BLaER1 (cell line): ENCODE data around the gene CCAR1.
"Not testable (repeated sequence)": the region's sequence is repeated elsewhere in the genome, so short reads cannot be mapped to it uniquely, and the experiment has no call there.

Experiments used
- H3K27ac ChIP-seq: shearing (Covaris generic); formaldehyde crosslinking; 2 replicates; pipeline ENCODE4 v1.8.1; 2022
- H3K27me3 ChIP-seq: shearing (Covaris generic); formaldehyde crosslinking; 2 replicates; pipeline ENCODE4 v1.8.1; 2022
- H3K36me3 ChIP-seq: shearing (Covaris generic); formaldehyde crosslinking; 2 replicates; pipeline ENCODE4 v1.8.1; 2022
- H3K4me1 ChIP-seq: shearing (Covaris generic); formaldehyde crosslinking; 2 replicates; pipeline ENCODE4 v1.8.1; 2022
- H3K4me2 ChIP-seq: shearing (Covaris generic); formaldehyde crosslinking; 2 replicates; pipeline ENCODE4 v1.8.1; 2022
- H3K4me3 ChIP-seq: shearing (Covaris generic); formaldehyde crosslinking; 2 replicates; pipeline ENCODE4 v1.8.1; 2022
- H3K9ac ChIP-seq: shearing (Covaris generic); formaldehyde crosslinking; 2 replicates; pipeline ENCODE4 v1.8.1; 2022
- H3K9me3 ChIP-seq: shearing (Covaris generic); formaldehyde crosslinking; 2 replicates; pipeline ENCODE4 v1.8.1; 2022
- H4K20me1 ChIP-seq: shearing (Covaris generic); formaldehyde crosslinking; 2 replicates; pipeline ENCODE4 v1.8.1; 2022
- Cebpa-rat ChIP-seq: shearing (Covaris generic); IDR thresholded peaks from 2 replicates; pipeline ENCODE4 v1.8.1; 2022

Gene CCAR1

DNA sequence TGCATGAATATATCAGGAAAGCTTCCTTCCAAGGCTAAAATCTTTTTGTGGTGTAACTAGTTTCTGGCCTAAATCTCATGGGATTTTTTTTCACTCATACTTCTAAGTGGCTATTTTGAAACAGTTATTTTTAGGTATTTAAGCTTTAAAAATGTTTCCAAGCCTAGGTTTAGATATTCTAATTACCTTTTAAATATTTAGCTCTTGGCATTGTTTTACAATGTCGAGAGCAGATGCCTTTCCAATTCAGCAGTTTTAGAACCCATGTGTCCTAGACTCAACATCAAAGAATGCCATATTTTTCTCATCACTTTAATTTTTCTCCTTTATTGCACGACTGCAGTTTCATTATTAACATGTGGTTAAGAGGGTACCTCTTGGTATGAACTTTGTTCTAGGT, 79.2 kb downstream of the CCAR1 start:
- H3K4me2 ChIP-seq = peak overlapping the region; percentile 61

GRCh38 chr10:68804692-68805091, 83.7 kb downstream of the CCAR1 start:
- Histone ChIP-seq H3K4me1 (peaks cover 9% of the 10 kb centered on the region), H3K4me3 (no peak overlapping the region), H4K20me1 (no peaks in the 10 kb centered on the region), H3K9me3 (no peaks in the 10 kb centered on the region), H3K36me3 (peaks cover 7% of the 10 kb centered on the region; the same call in 1 of the 2 replicates), H3K4me2 (no peak overlapping the region), H3K27ac (no peak overlapping the region), H3K27me3 (no peaks in the 10 kb centered on the region), H3K9ac (no peak overlapping the region)
- TF ChIP-seq Cebpa-rat = no peak

More for the DNA sequence above, 79.2 kb downstream of the CCAR1 start:
- Histone ChIP-seq H3K4me1 (peaks cover 44% of the 10 kb centered on the region), H3K9me3 (no peaks in the 10 kb centered on the region), H3K9ac (no peak overlapping the region), H4K20me1 (0 out of 2 replicates have a peak, but pooled peaks cover 9% of the 10 kb centered on the region), H3K36me3 (peaks cover 49% of the 10 kb centered on the region), H3K27me3 (no peaks in the 10 kb centered on the region), H3K4me3 (no peak overlapping the region), H3K27ac (no peak overlapping the region)
- TF ChIP-seq Cebpa-rat = no peak

DNA sequence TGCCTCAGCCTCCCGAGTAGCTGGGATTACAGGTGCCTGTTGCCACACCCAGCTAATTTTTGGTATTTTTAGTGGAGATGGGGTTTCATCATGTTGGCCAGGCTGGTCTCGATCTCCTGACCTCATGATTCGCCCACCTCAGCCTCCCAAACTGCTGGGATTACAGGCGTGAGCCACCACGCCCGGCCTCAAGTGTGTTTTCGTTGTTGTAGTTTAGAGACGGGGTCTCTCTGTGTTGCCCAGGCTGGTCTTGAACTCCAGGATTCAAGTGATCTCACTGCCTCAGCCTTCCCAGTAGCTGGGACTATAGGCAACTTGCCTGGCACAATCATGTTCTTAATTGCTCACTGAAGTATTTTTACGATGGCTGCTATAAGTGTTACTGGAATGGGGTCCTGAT, 89.8 kb downstream of the CCAR1 start:
- not testable (repeated sequence) for H3K27me3 ChIP-seq, H3K4me3 ChIP-seq, H3K27ac ChIP-seq, H3K9ac ChIP-seq, H3K4me1 ChIP-seq, H3K4me2 ChIP-seq, H4K20me1 ChIP-seq, H3K36me3 ChIP-seq, H3K9me3 ChIP-seq

GRCh38 chr10:68811314-68812009, 90.4 kb downstream of the CCAR1 start:
- Histone ChIP-seq H3K36me3 (no peaks in the 10 kb centered on the region), H3K9ac (no peak overlapping the region), H4K20me1 (no peaks in the 10 kb centered on the region), H3K4me1 (no peaks in the 10 kb centered on the region), H3K4me2 (no peak overlapping the region), H3K9me3 (no peaks in the 10 kb centered on the region), H3K27ac (no peak overlapping the region), H3K27me3 (no peaks in the 10 kb centered on the region), H3K4me3 (no peak overlapping the region)
- TF ChIP-seq Cebpa-rat = no peak

DNA sequence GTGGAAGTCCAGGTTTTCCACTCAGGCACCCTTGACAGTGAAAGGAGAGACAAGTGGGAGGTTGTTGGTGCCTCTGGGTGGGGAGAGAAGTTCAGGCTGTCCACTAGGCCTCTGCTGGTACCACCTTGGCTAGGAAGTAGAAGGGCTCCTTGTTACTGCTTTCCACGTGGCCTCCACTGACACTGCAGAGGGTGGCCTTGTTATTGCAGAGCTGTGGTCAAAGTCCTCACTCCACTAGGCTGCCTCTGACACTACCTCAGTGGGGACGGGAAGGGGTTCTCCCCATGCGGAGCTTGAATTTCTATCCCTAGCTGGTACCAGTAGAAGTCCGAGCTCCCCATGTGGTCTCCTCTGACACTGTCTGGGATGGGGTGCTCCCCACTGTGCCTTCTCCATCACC, 91.4 kb downstream of the CCAR1 start:
- H3K4me3 ChIP-seq = no peak overlapping the region
- no peaks in the 10 kb centered on the region for H4K20me1 ChIP-seq
- no peak overlapping the region for H3K9ac ChIP-seq
- no peaks in the 10 kb centered on the region for H3K36me3 ChIP-seq
- H3K27ac ChIP-seq = no peak overlapping the region
- no peak for TF ChIP-seq Cebpa-rat
- H3K9me3 ChIP-seq = no peaks in the 10 kb centered on the region
- no peaks in the 10 kb centered on the region for H3K27me3 ChIP-seq
- H3K4me2 ChIP-seq = no peak overlapping the region
- no peaks in the 10 kb centered on the region for H3K4me1 ChIP-seq

DNA sequence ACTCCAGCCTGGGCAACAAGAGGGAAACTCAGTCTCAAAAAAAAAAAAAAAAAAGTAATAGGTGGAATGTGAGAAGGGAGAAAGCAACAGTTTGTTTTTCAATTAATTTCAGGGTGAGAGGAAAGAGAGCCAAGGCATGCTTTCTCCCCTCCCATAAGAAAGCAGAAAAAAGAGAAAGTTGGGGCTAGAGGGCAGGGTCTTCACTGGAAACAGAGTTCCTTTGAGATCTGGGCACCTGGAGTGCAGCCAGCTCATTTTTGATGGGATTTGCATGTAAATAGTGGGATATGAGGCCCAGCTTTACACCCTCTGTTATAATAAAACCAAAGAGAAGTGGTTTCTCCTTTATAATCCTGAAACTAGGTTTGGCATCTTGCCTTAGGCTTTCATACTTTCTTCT, 92.5 kb downstream of the CCAR1 start:
- H3K9me3 ChIP-seq = no peaks in the 10 kb centered on the region
- H3K36me3 ChIP-seq = no peaks in the 10 kb centered on the region
- H4K20me1 ChIP-seq = no peaks in the 10 kb centered on the region
- no peak for TF ChIP-seq Cebpa-rat
- H3K4me1 ChIP-seq = no peaks in the 10 kb centered on the region
- no peak overlapping the region for H3K4me3 ChIP-seq
- no peak overlapping the region for H3K27ac ChIP-seq
- H3K27me3 ChIP-seq = no peaks in the 10 kb centered on the region
- no peak overlapping the region for H3K9ac ChIP-seq
- H3K4me2 ChIP-seq = no peak overlapping the region

- H3K27ac ChIP-seq = no peak overlapping the region
- H4K20me1 ChIP-seq = no peaks in the 10 kb centered on the region
These were observed 95.9 kb downstream of the CCAR1 start for GRCh38 chr10:68816796-68817412.

GRCh38 chr10:68820359-68820758, 99.3 kb downstream of the CCAR1 start:
- not testable (repeated sequence) for H3K36me3 ChIP-seq, H4K20me1 ChIP-seq, H3K4me2 ChIP-seq, H3K27me3 ChIP-seq, H3K9ac ChIP-seq, H3K4me1 ChIP-seq, H3K9me3 ChIP-seq, H3K27ac ChIP-seq, H3K4me3 ChIP-seq

More at GRCh38 chr10:68816796-68817412, 95.9 kb downstream of the CCAR1 start:
- Histone ChIP-seq H3K9ac (no peak overlapping the region), H3K4me1 (no peaks in the 10 kb centered on the region), H3K9me3 (no peaks in the 10 kb centered on the region), H3K4me2 (no peak overlapping the region), H3K27me3 (no peaks in the 10 kb centered on the region), H3K36me3 (no peaks in the 10 kb centered on the region), H3K4me3 (no peak overlapping the region)
- TF ChIP-seq Cebpa-rat = no peak

- not testable (repeated sequence) for H3K4me2 ChIP-seq, H3K9ac ChIP-seq, H3K4me3 ChIP-seq, H3K36me3 ChIP-seq, H3K27me3 ChIP-seq, H4K20me1 ChIP-seq, H3K27ac ChIP-seq, H3K9me3 ChIP-seq
- H3K4me1 ChIP-seq = peaks cover 11% of the 10 kb centered on the region
These were observed 101.6 kb downstream of the CCAR1 start for GRCh38 chr10:68822626-68823025.

- peak within 1 kb of the TSS; percentile 86 for H3K9ac ChIP-seq
- TF ChIP-seq Cebpa-rat = no peak
- H3K4me2 ChIP-seq = peak within 1 kb of the TSS; percentile 96
- H3K4me1 ChIP-seq = peaks cover 23% of the 10 kb centered on the region
- no peaks in the 10 kb centered on the region for H3K36me3 ChIP-seq
- H4K20me1 ChIP-seq = no peaks in the 10 kb centered on the region
- peak within 1 kb of the TSS; percentile 83 for H3K27ac ChIP-seq
- no peaks in the 10 kb centered on the region for H3K27me3 ChIP-seq
- no peaks in the 10 kb centered on the region for H3K9me3 ChIP-seq
- H3K4me3 ChIP-seq = peak within 1 kb of the TSS; percentile 77
These were observed 105.9 kb downstream of the CCAR1 start, which contains the start of gene STOX1 for GRCh38 chr10:68826764-68827591. Gene STOX1 (plus strand): TSS chr10:68827531. CDS start chr10:68827624, 93 bp downstream.

DNA sequence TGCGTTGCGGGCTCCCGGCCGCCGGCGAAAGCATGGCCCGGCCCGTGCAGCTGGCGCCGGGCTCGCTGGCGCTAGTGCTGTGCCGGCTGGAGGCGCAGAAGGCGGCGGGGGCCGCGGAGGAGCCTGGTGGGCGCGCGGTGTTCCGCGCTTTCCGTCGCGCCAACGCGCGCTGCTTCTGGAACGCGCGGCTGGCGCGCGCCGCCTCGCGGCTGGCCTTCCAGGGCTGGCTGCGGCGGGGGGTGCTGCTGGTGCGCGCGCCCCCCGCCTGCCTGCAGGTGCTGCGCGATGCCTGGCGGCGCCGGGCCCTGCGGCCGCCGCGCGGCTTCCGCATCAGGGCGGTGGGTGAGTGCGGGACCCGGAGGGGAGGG, 106.5 kb downstream of the CCAR1 start:
- H3K4me3 ChIP-seq = peak overlapping the region; percentile 77

DNA sequence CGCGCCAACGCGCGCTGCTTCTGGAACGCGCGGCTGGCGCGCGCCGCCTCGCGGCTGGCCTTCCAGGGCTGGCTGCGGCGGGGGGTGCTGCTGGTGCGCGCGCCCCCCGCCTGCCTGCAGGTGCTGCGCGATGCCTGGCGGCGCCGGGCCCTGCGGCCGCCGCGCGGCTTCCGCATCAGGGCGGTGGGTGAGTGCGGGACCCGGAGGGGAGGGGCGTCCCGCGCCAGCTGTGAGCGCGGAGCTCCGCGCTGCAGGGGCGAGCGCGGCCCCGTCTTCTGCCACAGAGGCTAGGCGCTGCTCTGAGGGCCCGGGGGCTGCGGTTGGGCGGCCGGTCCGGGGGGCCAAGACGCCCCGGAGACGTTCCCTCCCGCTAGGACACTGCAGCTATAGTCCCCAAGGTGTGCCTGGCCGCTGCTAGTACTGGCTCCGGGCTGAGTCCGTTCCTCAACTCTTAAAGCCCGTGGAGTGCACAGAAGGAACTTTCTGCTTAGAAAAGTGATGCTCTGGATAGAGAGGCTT, 107.1 kb downstream of the CCAR1 start:
- peak overlapping the region; percentile 78 for H3K4me2 ChIP-seq

More for the DNA sequence above, 106.5 kb downstream of the CCAR1 start:
- H3K9me3 ChIP-seq, H3K27me3 ChIP-seq, H4K20me1 ChIP-seq, H3K36me3 ChIP-seq: not testable (repeated sequence)
- H3K9ac ChIP-seq = peak overlapping the region; percentile 86
- H3K4me1 ChIP-seq = peaks cover 23% of the 10 kb centered on the region
- H3K4me2 ChIP-seq = peak overlapping the region; percentile 96
- H3K27ac ChIP-seq = peak overlapping the region; percentile 83

More for the DNA sequence above, 107.1 kb downstream of the CCAR1 start:
- not testable (repeated sequence) for H3K27me3 ChIP-seq, H3K9me3 ChIP-seq, H3K36me3 ChIP-seq, H4K20me1 ChIP-seq
- Histone ChIP-seq H3K4me3 (peak overlapping the region; percentile 65), H3K9ac (peak overlapping the region; percentile 51; the same call in 1 of the 2 replicates), H3K4me1 (peaks cover 23% of the 10 kb centered on the region), H3K27ac (0 out of 2 replicates have a peak overlapping the region, but pooled peaks have one; percentile 31)
